Measurements from ENCODE around the gene GYPE.
A peak's percentile ranks its signal among the peaks of the same experiment; 100 is the strongest.
"Not testable (repeated sequence)": the region's sequence is repeated elsewhere in the genome, so short reads cannot be mapped to it uniquely, and the experiment has no call there.

GYPE gene

DNA sequence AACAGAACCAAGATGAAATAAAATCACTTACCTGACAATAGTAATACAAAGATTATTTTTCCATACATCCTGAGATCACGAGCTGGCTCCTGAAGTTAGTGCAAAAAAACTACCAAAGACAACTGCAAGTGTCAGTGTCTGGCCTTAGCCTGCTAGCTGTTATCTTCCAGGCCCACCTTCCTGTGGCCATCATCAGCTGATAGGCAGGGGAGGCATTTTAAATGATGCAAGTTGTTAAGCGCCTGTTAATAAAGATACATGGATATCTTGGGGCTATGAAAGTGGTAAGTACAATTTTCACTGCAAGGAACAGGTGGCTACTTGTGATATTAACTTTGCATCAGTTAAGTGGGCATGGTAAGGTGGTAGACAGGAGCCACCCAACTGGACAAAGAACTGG is at the start of gene GYPE:
GYPE (minus strand) TSS at position 120 of the 400 bp plus-strand sequence; CDS start at position 68, 52 bp downstream.
- DNase-seq (ENCODE audit: low spot score), result not testable (repeated sequence)
- in situ Hi-C loops (cut with MboI; ENCODE audit: low pct_unique_long_range_greater_than_20kb, low sequenced_read_pairs, unreplicated experiment), result loop anchor here (25.0 kb wide), 1 partner anchor 343 kb away; no protein-coding TSS in a partner anchor

DNA sequence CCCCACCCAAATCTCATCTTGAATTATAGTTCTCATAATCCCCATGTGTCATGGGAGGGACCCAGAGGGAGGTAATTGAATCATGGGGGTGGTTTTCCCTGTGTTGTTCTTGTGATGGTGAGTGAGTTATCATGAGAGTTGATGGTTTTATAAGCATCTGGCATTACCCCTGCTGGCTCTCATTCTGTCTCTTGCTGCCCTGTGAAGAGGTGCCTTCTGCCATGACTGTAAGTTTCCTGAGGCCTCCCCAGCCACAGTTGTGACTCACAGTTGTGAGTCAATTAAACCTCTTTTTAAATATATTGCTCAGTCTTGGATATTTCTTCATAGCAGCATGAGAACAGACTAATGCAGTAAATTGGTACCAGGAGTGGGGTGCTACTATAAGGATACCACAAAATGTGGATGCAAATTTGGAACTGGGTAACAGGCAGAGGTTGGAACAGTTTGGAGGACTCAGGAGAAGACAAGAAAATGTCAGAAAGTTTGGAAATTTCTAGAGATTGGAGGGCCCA is 46.2 kb upstream of the GYPE start:
- DNase-seq (ENCODE audit: low spot score); in situ Hi-C loops (cut with MboI; ENCODE audit: low pct_unique_long_range_greater_than_20kb, low sequenced_read_pairs, unreplicated experiment): not testable (repeated sequence)

DNA sequence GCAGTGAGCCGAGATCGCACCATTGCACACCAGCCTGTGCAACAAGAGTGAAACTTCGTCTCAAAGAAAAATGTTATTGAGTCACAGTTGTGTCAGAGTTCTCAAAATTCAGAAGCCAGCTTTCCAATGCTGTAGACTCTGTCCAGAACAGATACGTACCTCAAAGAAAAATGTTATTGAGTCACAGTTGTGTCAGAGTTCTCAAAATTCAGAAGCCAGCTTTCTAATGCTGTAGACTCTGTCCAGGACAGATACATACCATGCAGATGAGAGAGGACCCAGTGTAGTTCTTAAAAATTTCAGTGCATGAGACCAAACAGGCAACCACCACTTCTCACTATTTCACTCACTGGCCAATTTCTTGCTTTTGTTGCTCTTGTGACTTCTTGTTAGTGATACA is 45.6 kb upstream of the GYPE start:
- in situ Hi-C loops (cut with MboI; ENCODE audit: low pct_unique_long_range_greater_than_20kb, low sequenced_read_pairs, unreplicated experiment), result not testable (repeated sequence)

DNA sequence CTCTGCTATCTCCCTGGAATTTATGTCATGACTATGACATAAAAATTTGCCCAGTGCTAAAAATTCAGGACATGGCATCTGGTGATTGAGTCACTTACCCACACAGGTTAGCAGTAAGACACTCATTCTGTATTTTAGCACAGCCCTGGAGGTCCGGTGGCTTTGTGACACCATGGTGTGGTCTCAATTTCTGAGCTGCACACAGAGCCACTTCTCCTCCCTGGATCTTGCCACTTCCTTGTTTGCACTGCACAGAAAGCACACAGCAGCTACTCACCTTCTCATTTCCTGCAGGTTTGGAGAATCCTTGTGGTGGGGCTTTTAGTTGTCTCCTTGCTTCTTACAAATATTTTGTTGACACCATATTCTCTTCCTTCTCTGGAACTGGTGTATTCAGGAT is 44.8 kb upstream of the GYPE start:
- DNase-seq (ENCODE audit: low spot score); in situ Hi-C loops (cut with MboI; ENCODE audit: low pct_unique_long_range_greater_than_20kb, low sequenced_read_pairs, unreplicated experiment): not testable (repeated sequence)

More for the DNA sequence above, 45.6 kb upstream of the GYPE start:
- DNase-seq (ENCODE audit: low spot score), result not testable (repeated sequence)

DNA sequence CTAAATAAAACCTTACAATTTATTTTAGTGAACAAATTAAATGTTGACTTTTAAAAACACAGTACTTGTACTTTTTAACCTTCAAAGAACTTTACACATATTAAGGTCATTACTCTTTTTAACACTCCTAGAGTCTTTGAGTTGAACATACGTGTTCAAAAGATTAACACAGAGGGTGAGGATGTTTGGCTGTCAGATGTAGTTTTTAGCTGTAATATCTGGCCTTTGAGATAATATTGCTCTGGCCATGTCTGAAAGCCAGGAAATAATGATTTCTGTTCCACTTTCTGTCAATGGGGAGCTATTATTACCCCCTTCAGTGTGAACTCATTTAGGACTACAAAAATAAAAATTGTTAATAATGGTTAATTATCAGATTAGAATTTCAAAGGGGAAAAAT is 42.1 kb upstream of the GYPE start:
- DNase-seq (ENCODE audit: low spot score); in situ Hi-C loops (cut with MboI; ENCODE audit: low pct_unique_long_range_greater_than_20kb, low sequenced_read_pairs, unreplicated experiment): not testable (repeated sequence)

DNA sequence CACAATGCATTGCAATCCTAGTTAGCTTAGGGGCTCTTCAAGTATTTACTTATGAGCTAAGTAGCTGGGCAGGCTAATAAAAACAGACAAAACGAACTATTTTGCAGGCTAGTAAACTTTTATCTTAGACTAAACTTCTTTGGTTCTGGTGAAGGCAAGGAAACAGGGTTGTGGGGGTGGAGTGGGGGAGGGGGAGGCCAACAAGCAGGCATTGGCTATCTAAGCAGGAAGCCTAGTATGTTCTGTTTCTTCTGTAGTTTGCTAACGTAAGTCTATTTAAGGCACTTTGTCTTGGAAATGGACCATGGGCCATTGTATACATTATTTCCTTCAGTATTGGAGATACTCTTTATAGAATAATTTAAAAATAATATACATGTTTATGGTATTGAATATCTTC is 35.3 kb upstream of the GYPE start:
- in situ Hi-C loops (cut with MboI; ENCODE audit: low pct_unique_long_range_greater_than_20kb, low sequenced_read_pairs, unreplicated experiment), result not testable (repeated sequence)

DNA sequence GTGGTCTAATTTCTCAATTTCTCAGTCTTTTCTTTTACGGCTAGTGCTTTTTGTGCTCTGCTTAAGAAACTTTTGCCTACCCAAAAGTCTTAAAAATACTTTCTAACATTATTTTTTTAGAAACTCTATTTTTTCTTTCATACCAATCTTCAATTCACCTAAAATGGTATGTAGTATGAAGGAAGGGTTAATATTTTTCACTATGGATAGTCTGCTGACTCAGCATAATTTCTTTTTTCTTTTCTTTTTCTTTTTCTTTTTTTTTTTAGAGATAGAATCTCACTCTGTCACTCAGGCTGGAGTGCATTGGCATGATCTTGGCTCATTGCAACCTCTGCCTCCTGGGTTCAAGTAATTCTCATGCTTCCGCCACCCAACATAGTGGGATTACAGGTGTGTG is 34.2 kb upstream of the GYPE start:
- no peak for DNase-seq (ENCODE audit: low spot score)
- TF ChIP-seq, protein P1, sequence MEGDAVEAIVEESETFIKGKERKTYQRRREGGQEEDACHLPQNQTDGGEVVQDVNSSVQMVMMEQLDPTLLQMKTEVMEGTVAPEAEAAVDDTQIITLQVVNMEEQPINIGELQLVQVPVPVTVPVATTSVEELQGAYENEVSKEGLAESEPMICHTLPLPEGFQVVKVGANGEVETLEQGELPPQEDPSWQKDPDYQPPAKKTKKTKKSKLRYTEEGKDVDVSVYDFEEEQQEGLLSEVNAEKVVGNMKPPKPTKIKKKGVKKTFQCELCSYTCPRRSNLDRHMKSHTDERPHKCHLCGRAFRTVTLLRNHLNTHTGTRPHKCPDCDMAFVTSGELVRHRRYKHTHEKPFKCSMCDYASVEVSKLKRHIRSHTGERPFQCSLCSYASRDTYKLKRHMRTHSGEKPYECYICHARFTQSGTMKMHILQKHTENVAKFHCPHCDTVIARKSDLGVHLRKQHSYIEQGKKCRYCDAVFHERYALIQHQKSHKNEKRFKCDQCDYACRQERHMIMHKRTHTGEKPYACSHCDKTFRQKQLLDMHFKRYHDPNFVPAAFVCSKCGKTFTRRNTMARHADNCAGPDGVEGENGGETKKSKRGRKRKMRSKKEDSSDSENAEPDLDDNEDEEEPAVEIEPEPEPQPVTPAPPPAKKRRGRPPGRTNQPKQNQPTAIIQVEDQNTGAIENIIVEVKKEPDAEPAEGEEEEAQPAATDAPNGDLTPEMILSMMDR (IDR thresholded peaks at IDR 0.05; ENCODE audit: extremely low read depth, insufficient read depth, missing control alignments), result no peak
- in situ Hi-C loops (cut with MboI; ENCODE audit: low pct_unique_long_range_greater_than_20kb, low sequenced_read_pairs, unreplicated experiment), result no loop called here

More for the DNA sequence above, 35.3 kb upstream of the GYPE start:
- DNase-seq (ENCODE audit: low spot score), result not testable (repeated sequence)

DNA sequence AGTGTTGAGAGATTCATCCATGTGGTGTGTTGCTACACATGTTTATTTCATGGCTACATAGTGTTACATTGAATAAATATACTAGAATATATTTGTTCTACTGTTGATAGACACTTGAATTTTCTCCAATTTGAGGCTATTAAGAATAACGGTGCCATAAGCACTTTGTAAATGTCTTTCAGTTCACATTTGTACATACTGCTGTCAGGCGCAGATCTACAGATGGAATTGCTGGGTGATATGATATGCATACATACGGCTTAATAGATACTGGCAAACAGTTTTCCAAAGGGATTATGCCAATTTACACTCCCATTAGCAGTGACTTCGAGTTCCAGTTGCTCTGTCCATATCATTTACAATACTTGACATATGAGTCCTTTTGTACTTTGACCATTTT is 33.5 kb upstream of the GYPE start:
- in situ Hi-C loops (cut with MboI; ENCODE audit: low pct_unique_long_range_greater_than_20kb, low sequenced_read_pairs, unreplicated experiment); DNase-seq (ENCODE audit: low spot score): not testable (repeated sequence)

DNA sequence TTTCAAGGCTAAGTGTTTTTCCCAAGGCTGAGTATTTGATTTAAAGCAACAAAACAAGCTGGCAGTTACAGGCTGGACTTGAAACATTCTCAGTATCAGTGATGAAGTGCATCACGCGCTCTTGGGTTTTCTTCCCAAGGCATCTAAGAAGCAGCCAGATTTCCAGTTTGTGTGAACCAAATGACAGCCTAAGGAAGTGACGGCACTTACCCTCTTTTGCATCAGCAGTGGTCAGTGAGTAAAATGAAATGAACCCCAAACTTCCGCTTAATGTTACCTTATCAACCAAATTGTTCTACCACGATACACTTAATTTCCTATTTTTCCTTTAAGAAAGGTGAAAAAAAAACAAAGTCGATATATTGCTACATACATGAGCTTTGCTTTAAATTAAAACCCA is 15.8 kb upstream of the GYPE start:
- DNase-seq (ENCODE audit: low spot score), result no peak
- TF ChIP-seq, protein P1 (IDR thresholded peaks at IDR 0.05; ENCODE audit: extremely low read depth, insufficient read depth, missing control alignments), result no peak
- in situ Hi-C loops (cut with MboI; ENCODE audit: low pct_unique_long_range_greater_than_20kb, low sequenced_read_pairs, unreplicated experiment), result loop anchor here (25.0 kb wide), 1 partner anchor 359 kb away; no protein-coding TSS in a partner anchor

DNA sequence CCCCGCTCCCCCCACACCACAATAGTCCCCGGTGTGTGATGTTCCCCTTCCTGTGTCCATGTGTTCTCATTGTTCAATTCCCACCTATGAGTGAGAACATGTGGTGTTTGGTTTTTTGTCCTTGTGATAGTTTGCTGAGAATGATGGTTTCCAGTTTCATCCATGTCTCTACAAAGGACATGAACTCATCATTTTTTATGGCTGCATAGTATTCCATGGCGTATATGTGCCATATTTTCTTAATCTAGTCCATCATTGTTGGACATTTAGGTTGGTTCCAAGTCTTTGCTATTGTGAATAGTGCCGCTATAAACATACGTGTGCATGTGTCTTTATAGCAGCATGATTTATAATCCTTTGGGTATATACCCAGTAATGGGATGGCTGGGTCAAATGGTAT is 11.1 kb upstream of the GYPE start:
- in situ Hi-C loops (cut with MboI; ENCODE audit: low pct_unique_long_range_greater_than_20kb, low sequenced_read_pairs, unreplicated experiment), result loop anchor here (25.0 kb wide), 1 partner anchor 354 kb away; no protein-coding TSS in a partner anchor
- DNase-seq (ENCODE audit: low spot score), result not testable (repeated sequence)

DNA sequence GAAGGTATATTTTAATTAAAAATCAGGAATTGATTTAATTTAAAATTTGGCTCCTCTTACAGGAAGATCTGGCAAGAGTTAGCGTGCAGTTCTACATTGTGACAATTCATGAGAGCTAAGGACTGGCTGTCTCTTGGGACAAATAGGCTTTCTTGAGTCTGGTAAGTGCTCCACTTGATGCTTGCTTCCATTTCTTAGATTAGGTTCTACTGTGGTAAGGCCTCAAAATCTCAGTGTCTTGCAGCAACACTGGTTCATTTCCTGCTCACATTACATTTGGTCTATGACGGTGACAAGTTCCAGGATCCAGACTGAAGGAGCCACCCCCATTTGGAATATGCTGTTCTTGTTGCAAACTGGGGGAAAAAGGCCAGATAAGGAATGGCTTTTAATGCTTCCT is 7.1 kb upstream of the GYPE start:
- in situ Hi-C loops (cut with MboI; ENCODE audit: low pct_unique_long_range_greater_than_20kb, low sequenced_read_pairs, unreplicated experiment), result loop anchor here (25.0 kb wide), 1 partner anchor 350 kb away; no protein-coding TSS in a partner anchor
- not testable (repeated sequence) for DNase-seq (ENCODE audit: low spot score)

DNA sequence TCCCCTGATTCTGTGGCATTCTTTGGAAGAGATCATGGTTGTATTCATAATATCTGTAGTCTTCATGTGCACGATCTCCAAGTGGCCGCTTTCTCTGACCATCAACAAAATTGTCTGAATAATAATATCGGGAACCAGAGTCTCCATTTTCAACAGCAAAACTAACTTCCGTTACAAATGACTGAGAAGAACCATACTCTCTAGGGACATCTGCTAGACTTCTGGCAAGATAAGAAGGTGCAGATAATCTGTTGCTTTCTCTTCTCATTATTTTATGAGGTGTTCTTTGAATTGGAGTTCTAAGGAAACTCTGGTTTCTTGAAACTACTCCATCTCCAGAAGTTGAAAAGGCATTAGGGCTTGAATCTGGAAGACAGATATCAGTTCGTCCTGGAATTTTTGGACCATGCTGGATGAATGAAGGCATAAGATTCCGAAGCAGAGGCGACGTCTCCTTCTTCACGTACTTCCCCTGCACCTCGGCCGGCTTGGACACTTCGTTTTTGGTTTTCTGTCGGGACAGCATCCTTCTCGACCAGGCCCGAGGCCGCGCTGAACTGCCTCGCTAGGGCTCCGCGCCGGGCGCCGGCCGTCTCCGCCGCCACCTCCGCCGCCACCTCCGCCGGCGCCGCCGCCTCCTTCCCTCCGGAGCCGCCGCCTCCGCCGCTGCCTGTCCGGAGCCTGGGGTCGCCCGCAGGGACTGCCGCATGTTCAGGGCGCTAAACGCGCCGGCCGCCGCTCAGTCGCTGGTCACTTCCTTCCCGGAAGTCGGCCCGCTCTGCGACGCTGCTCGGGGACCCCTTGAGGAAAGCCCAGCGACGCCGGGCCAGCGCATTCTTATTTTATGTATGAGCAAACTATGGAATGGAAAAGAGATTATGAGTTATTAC is 6.4 kb upstream of the GYPE start:
- peak; percentile 8 for DNase-seq (ENCODE audit: low spot score)
- in situ Hi-C loops (cut with MboI; ENCODE audit: low pct_unique_long_range_greater_than_20kb, low sequenced_read_pairs, unreplicated experiment), result loop anchor here (25.0 kb wide), 1 partner anchor 349 kb away; no protein-coding TSS in a partner anchor

DNA sequence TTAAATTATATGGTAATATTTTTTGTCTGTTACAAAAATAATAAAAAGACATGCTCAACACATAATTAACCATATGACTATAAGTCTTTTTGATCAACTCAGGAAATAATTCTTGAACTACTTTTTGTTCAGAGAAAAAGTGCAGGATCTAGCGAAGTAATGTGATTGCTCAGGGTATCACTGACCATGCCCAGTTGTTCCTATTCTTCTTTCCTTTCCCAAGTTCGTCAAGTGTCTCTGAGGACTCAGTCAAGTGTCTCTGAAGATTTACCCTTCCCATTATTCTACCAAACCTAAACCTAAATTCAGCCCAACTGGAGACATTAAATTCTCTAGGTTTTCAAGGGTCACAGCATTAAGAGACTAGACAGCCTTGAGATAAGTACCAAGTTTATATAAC is 5.5 kb upstream of the GYPE start:
- DNase-seq (ENCODE audit: low spot score), result not testable (repeated sequence)
- in situ Hi-C loops (cut with MboI; ENCODE audit: low pct_unique_long_range_greater_than_20kb, low sequenced_read_pairs, unreplicated experiment), result loop anchor here (25.0 kb wide), 1 partner anchor 349 kb away; no protein-coding TSS in a partner anchor

All from GM13977 (cell line).